Loucy (cell line): ENCODE data around the gene MAPKBP1.

ENCODE experiments used
- CTCF ChIP-seq: fragments of 200-600 bp; sonication (generic); conservative IDR thresholded peaks from 2 replicates; pipeline ENCODE4 v1.5.1; 2014; ENCODE audit warnings: mild to moderate bottlenecking, antibody characterized with exemption, low read length
- EZH2phosphoT487 ChIP-seq: fragments of 200-600 bp; IDR thresholded peaks from 2 replicates; pipeline ENCODE4 v1.6.1; 2018; ENCODE audit warnings: antibody characterized with exemption, mild to moderate bottlenecking, moderate library complexity, borderline replicate concordance

GRCh38 chr15:41813426-41813825, 39.1 kb downstream of the MAPKBP1 start:
- no peak for TF ChIP-seq CTCF
- no peak for TF ChIP-seq EZH2phosphoT487
